ENCODE results near the gene DLX5. TPM values are rescaled to one million over a fixed set of nuclear protein-coding genes. Genes with fewer than 3 reads are reported as not detected.

Gene DLX5
- total RNA-seq, 3 donors from 2014 or later: not detected

- no peak for DNase-seq (ENCODE audit: low spot score in 2 of 2)
- intact Hi-C loops (cut with DNase I; ENCODE audit: low total_unique reads): no loop called here
- no peak overlapping the region for H3K4me3 ChIP-seq
- TF ChIP-seq POLR2AphosphoS5 (IDR thresholded peaks at IDR 0.05): no peak
- TF ChIP-seq CTCF (IDR thresholded peaks at IDR 0.05): no peak
- no peak for TF ChIP-seq POLR2A (IDR thresholded peaks at IDR 0.05)
- H3K9me3 ChIP-seq: no peaks in the 10 kb centered on the region
- H3K4me1 ChIP-seq: no peaks in the 10 kb centered on the region
- H3K27ac ChIP-seq: no peak overlapping the region
- no peaks in the 10 kb centered on the region for H3K36me3 ChIP-seq
- H3K27me3 ChIP-seq: peaks cover 6 to 100% of the 10 kb centered on the region in 2 donors
Observed at GRCh38 chr7:97001221-97001620, 23.4 kb downstream of the DLX5 start.

GRCh38 chr7:96998744-96999143 is 25.9 kb downstream of the DLX5 start:
- DNase-seq (ENCODE audit: low spot score in 2 of 2): no peak
- intact Hi-C loops (cut with DNase I; ENCODE audit: low total_unique reads): no loop called here
- Histone ChIP-seq H3K36me3 (no peaks in the 10 kb centered on the region), H3K4me3 (no peak overlapping the region), H3K9me3 (no peaks in the 10 kb centered on the region), H3K27me3 (peaks cover 0 to 100% of the 10 kb centered on the region in 2 donors), H3K27ac (no peak overlapping the region), H3K4me1 (no peaks in the 10 kb centered on the region)
- TF ChIP-seq CTCF (IDR thresholded peaks at IDR 0.05) (no peak), POLR2A (IDR thresholded peaks at IDR 0.05) (no peak), POLR2AphosphoS5 (IDR thresholded peaks at IDR 0.05) (no peak)

- Histone ChIP-seq H3K4me3 (no peak overlapping the region), H3K27ac (no peak overlapping the region), H3K4me1 (no peaks in the 10 kb centered on the region), H3K9me3 (no peaks in the 10 kb centered on the region), H3K36me3 (no peaks in the 10 kb centered on the region), H3K27me3 (peaks cover 0 to 100% of the 10 kb centered on the region in 2 donors)
- TF ChIP-seq POLR2AphosphoS5 (IDR thresholded peaks at IDR 0.05) (no peak), POLR2A (IDR thresholded peaks at IDR 0.05) (no peak), CTCF (IDR thresholded peaks at IDR 0.05) (no peak)
- intact Hi-C loops (cut with DNase I; ENCODE audit: low total_unique reads): no loop called here
- no peak for DNase-seq (ENCODE audit: low spot score in 2 of 2)
Observed at GRCh38 chr7:96998333-96998732, 26.3 kb downstream of the DLX5 start.

- no peak for TF ChIP-seq POLR2A (IDR thresholded peaks at IDR 0.05)
- Histone ChIP-seq H3K4me1 (no peaks in the 10 kb centered on the region), H3K9me3 (no peaks in the 10 kb centered on the region), H3K27ac (no peak overlapping the region), H3K36me3 (no peaks in the 10 kb centered on the region), H3K4me3 (no peak overlapping the region), H3K27me3 (peaks cover 1 to 100% of the 10 kb centered on the region in 2 donors)
- intact Hi-C loops (cut with DNase I; ENCODE audit: low total_unique reads): no loop called here
- DNase-seq (ENCODE audit: low spot score in 2 of 2): no peak
Observed at GRCh38 chr7:96997512-96998032, 27.1 kb downstream of the DLX5 start.

- intact Hi-C loops (cut with DNase I; ENCODE audit: low total_unique reads): no loop called here
- no peaks in the 10 kb centered on the region for H3K4me1 ChIP-seq
- no peak for DNase-seq (ENCODE audit: low spot score in 2 of 2)
- H3K27me3 ChIP-seq: peaks cover 3 to 100% of the 10 kb centered on the region in 2 donors
- H3K4me3 ChIP-seq: no peak overlapping the region
- TF ChIP-seq POLR2AphosphoS5 (IDR thresholded peaks at IDR 0.05) (no peak), POLR2A (IDR thresholded peaks at IDR 0.05) (no peak), CTCF (IDR thresholded peaks at IDR 0.05) (no peak)
- H3K36me3 ChIP-seq: no peaks in the 10 kb centered on the region
- no peak overlapping the region for H3K27ac ChIP-seq
- no peaks in the 10 kb centered on the region for H3K9me3 ChIP-seq
Observed at GRCh38 chr7:96996958-96997511, 27.6 kb downstream of the DLX5 start.
